Activated naive CD4-positive, alpha-beta T cell treated with anti-CD3 and anti-CD28 coated beads, Interleukin-2, amount 10 ng/mL, durations not matched to agents 7 days and 5 days (primary cell): Measurements from ENCODE around the gene CDK18.
A peak's percentile ranks its signal among the peaks of the same experiment; 100 is the strongest.

Experiments
- CTCF ChIA-PET: fragments of 350-600 bp; sonication (Branson Sonifier 250); formaldehyde crosslinking; loops from one replicate; lab custom pipeline; 2021; ENCODE audit warnings: antibody characterized with exemption; lab: Charles Lee
- DNase-seq: peaks from one replicate; pipeline ENCODE4 v3.0.0-alpha.2; 2020
- H3K27ac Mint-ChIP-seq: one replicate; pipeline ENCODE4 v1.8.0; 2021; ENCODE audit warnings: mild to moderate bottlenecking, moderate library complexity, mixed read lengths
- H3K27me3 Mint-ChIP-seq: one replicate; pipeline ENCODE4 v1.8.0; 2021; ENCODE audit warnings: mild to moderate bottlenecking, mixed read lengths
- H3K36me3 Mint-ChIP-seq: one replicate; pipeline ENCODE4 v1.8.0; 2021; ENCODE audit warnings: mixed read lengths
- H3K4me1 Mint-ChIP-seq: one replicate; pipeline ENCODE4 v1.8.0; 2021; ENCODE audit warnings: mixed read lengths
- H3K4me3 Mint-ChIP-seq: one replicate; pipeline ENCODE4 v1.8.0; 2021; ENCODE audit warnings: mild to moderate bottlenecking, moderate library complexity, mixed read lengths
- H3K9me3 Mint-ChIP-seq: one replicate; pipeline ENCODE4 v1.8.0; 2021; ENCODE audit warnings: mixed read lengths

Gene CDK18

GRCh38 chr1:205502111-205502810, 2.2 kb upstream of the CDK18 start:
- CTCF ChIA-PET: interaction anchor here (2.4 to 3.1 kb wide), 2 partner anchors 13 to 22 kb away, joined by 10 to 20 read pairs; no protein-coding TSS in a partner anchor
- no peak overlapping the region for H3K4me3 Mint-ChIP-seq
- no peak for DNase-seq
- peaks cover 14% of the 10 kb centered on the region for H3K4me1 Mint-ChIP-seq
- H3K27me3 Mint-ChIP-seq: peaks cover 47% of the 10 kb centered on the region
- no peaks in the 10 kb centered on the region for H3K9me3 Mint-ChIP-seq
- H3K27ac Mint-ChIP-seq: no peak overlapping the region
- no peaks in the 10 kb centered on the region for H3K36me3 Mint-ChIP-seq

- Mint-ChIP-seq H3K27ac (no peak overlapping the region), H3K9me3 (no peaks in the 10 kb centered on the region)
- CTCF ChIA-PET: interaction anchor here (2.4 to 3.1 kb wide), 2 partner anchors 14 to 21 kb away, joined by 10 to 20 read pairs; no protein-coding TSS in a partner anchor
Measured at GRCh38 chr1:205502992-205503391, 1.5 kb upstream of the CDK18 start.

DNA sequence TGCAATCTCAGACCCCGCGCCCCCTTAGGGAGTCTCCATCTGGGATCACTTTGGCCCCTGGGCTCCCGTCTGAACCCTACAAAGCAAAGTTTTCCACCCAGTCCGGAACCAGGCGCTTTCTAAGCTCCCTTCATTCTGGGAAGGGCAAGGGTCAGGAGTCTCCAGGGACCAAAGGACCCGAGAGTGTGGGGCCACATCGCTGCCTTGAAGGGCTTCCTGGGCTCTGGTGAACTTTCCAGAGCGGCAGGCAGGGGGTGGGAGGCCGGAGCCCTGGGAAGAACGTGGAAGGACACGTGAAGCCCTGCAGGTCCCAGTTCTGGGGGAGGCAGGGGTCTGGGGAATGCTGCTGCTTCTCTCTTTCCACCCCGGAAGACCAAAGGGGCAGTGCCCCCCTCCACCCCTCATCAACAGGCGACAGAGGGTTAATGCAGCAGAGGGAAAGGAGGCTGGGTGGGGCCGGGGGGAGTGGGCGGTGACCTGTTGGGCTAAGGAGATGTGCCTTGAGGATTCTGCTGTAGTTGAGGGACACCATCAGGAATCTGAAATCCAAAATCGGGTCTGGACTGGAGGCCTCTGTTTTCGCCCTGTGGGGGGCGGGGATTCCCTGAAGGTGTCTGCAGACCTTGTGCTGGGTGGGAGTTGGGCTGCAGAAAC, 734 bp downstream of the CDK18 start:
- Mint-ChIP-seq H3K4me1 (peaks cover 14% of the 10 kb centered on the region), H3K27me3 (peaks cover 53% of the 10 kb centered on the region), H3K4me3 (peak overlapping the region; percentile 73), H3K9me3 (no peaks in the 10 kb centered on the region), H3K27ac (no peak overlapping the region), H3K36me3 (no peaks in the 10 kb centered on the region)
- no peak for DNase-seq
- CTCF ChIA-PET: interaction anchor here (0.6 to 1.0 kb wide), 2 partner anchors 17 to 19 kb away, joined by 3 read pairs; no protein-coding TSS in a partner anchor

More at GRCh38 chr1:205502992-205503391, 1.5 kb upstream of the CDK18 start:
- no peaks in the 10 kb centered on the region for H3K36me3 Mint-ChIP-seq
- peaks cover 50% of the 10 kb centered on the region for H3K27me3 Mint-ChIP-seq
- peaks cover 14% of the 10 kb centered on the region for H3K4me1 Mint-ChIP-seq
- no peak for DNase-seq
- H3K4me3 Mint-ChIP-seq: no peak overlapping the region

GRCh38 chr1:205505791-205506190, 1.3 kb downstream of the CDK18 start:
- no peaks in the 10 kb centered on the region for H3K36me3 Mint-ChIP-seq
- H3K4me1 Mint-ChIP-seq: peaks cover 14% of the 10 kb centered on the region
- DNase-seq: no peak
- no peak overlapping the region for H3K27ac Mint-ChIP-seq
- no peak overlapping the region for H3K4me3 Mint-ChIP-seq
- CTCF ChIA-PET: interaction anchor here (0.5 kb wide), 1 partner anchor 148 kb away, joined by 4 read pairs; no protein-coding TSS in a partner anchor
- H3K9me3 Mint-ChIP-seq: no peaks in the 10 kb centered on the region
- peaks cover 53% of the 10 kb centered on the region for H3K27me3 Mint-ChIP-seq

DNA sequence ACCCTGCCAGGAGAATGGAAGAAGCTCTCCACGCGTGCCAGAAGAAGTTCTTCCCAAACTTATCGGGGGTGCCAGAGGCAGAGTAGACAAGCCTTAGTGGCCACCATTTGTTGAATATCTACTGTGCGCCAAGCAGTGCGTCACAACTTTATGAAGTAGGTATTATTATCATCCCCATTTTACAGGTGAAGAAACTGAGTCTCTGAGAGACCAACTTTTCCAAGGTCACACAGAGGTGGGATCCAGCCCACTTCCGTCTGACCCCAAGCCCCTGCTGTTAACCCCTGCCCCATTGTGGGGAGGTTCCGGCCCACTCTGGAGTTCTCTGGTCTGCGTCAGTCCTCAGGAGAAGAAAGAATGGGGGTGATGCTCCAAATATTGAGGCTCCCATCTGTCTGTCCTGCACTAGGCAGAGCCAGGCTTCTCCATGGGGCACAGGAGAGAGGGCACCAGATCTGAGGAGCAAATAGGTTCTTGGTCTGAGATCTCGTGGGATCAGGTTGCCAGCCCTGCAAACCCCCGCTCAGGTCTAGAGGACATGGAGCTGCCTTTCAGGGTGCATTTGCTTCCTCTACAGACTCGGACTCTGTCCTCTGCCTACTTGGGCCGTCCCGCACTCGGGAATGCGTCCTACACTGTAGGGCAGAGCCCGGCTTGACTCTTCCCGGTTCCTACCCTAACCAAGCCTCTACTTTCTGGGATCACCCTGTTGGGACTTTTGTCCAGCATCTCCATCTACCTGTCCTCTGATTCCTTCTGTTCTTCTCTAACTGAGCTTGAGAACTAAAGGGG, 2.1 kb downstream of the CDK18 start:
- Mint-ChIP-seq H3K27me3 (peaks cover 53% of the 10 kb centered on the region), H3K4me3 (no peak overlapping the region), H3K36me3 (no peaks in the 10 kb centered on the region), H3K4me1 (peaks cover 14% of the 10 kb centered on the region), H3K27ac (no peak overlapping the region), H3K9me3 (no peaks in the 10 kb centered on the region)
- CTCF ChIA-PET: interaction anchor here (0.5 to 1.2 kb wide), 3 partner anchors 18 to 147 kb away, joined by 4 to 7 read pairs (median 5); no protein-coding TSS in a partner anchor
- no peak for DNase-seq

DNA sequence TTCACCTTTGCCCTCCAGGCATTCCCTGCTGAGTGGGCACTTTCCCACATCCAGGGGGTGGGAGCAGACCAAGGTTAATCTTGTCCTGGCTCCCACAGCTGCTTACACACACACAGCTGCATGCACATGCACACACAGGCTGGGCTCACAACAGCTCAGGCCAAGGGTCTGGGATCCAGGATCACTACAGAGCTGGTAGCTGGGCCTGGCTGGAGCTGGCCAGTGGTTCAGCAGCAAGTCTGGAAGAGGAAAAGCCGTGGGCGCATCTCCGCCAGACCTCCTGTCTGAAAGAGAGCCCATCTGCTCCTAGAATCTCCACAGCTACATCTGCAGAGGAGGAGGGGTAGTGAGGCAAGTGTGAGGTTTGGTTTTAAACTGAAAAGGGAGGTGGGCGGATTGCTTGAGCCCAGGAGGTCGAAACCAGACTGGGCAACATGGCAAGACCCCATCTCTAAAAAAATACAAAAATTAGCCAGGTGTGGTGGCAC, 3.8 kb downstream of the CDK18 start:
- Mint-ChIP-seq H3K9me3 (no peaks in the 10 kb centered on the region), H3K4me1 (peaks cover 14% of the 10 kb centered on the region), H3K36me3 (no peaks in the 10 kb centered on the region), H3K27ac (no peak overlapping the region), H3K4me3 (no peak overlapping the region), H3K27me3 (peaks cover 45% of the 10 kb centered on the region)
- DNase-seq: no peak
- CTCF ChIA-PET: interaction anchor here (1.2 to 3.7 kb wide), 3 partner anchors 15 to 22 kb away, joined by 3 to 21 read pairs (median 5); no protein-coding TSS in a partner anchor

DNA sequence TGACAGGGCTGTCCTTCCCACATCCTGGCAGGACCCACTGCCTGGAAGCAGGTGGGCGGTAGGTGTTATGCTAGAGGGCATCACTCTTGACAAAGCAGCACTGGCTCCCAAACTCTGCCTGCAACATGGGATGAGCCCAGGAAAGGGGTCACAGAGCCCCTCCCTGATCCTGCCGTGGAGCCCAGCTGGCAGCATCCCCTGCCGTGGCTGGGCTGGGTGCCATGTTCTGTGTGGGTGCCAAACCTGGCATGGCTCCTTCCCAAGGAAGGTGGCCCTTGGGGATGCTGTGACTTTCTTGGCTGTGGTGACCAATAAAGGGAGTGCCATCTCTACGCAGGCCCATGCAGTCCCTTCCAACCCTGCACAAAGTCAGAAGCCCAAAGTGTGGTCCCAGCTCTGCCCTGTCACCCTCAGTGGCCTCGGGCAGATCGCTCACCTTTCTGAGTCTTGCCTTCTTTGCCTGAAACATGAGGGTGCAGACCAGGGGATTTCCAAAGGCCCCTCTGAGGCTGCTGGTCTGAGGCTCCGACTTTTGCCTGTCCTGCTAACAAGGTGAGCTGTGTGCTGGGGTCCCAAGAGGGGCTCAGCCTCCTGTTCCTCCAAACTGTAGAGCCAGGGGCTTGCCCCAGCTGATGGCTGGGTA, 6.0 kb downstream of the CDK18 start:
- H3K4me3 Mint-ChIP-seq: no peak overlapping the region
- no peaks in the 10 kb centered on the region for H3K9me3 Mint-ChIP-seq
- H3K36me3 Mint-ChIP-seq: no peaks in the 10 kb centered on the region
- H3K4me1 Mint-ChIP-seq: peaks cover 2% of the 10 kb centered on the region
- no peak overlapping the region for H3K27ac Mint-ChIP-seq
- DNase-seq: no peak
- H3K27me3 Mint-ChIP-seq: peaks cover 24% of the 10 kb centered on the region
- CTCF ChIA-PET: interaction anchor here (0.7 to 3.7 kb wide), 5 partner anchors 13 to 347 kb away, joined by 3 to 21 read pairs (median 5); no protein-coding TSS in a partner anchor

GRCh38 chr1:205510951-205511330, 6.5 kb downstream of the CDK18 start:
- Mint-ChIP-seq H3K27me3 (peaks cover 18% of the 10 kb centered on the region), H3K9me3 (no peaks in the 10 kb centered on the region), H3K4me1 (no peaks in the 10 kb centered on the region), H3K36me3 (no peaks in the 10 kb centered on the region), H3K4me3 (no peak overlapping the region), H3K27ac (no peak overlapping the region)
- DNase-seq: no peak
- CTCF ChIA-PET: interaction anchor here (0.9 to 3.7 kb wide), 4 partner anchors 13 to 157 kb away, joined by 3 to 21 read pairs (median 4); no protein-coding TSS in a partner anchor

DNA sequence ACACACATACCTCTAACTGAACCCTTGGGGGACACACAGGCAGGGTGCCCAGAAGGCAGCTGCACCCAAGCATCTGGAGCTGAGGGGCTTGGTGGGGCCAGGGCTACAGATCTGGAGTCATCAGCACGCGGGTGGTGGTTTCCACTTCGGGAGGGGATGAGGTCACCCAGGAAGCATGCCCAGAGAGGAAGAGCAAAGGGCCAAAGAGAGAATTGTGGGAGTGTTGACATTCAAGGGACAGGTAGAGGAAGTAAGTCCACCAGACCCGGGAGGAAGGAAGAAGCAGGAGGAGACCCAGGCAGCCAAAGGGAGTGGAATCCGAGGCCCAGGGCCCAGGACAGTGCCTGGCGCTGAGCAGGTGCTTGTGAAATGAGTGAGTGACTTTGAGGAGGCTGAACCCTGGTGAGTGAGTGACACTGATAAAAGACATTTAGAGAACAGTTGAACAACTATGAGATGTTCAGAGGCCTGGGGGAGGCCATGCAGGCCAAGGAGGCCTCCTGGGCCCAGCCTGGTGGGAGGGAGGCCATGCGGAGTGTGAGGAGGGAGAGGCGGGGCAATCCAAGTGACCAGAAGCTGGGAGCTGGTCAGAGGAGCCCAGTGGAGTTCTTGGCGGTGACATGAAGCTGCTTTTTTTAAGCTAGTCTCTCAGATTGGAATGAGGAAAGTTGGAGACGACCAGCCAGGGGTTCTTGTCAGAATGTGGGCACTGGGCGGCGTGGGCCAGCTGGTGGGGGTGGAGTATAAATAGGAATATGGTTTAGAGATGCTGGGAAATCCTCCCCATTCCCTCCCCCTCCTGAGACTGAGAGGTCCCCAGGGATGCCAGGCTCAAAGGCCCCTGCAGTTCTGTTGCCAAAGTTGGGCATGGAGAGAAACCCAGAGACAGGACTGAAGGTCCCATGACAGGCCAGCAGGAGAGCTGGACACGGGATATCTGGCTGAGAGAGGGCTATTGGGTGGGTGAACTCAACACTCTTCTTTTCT, 7.9 kb downstream of the CDK18 start:
- Mint-ChIP-seq H3K27me3 (peaks cover 14% of the 10 kb centered on the region), H3K4me3 (no peak overlapping the region), H3K36me3 (no peaks in the 10 kb centered on the region)

GRCh38 chr1:205513774-205514173, 9.3 kb downstream of the CDK18 start:
- H3K36me3 Mint-ChIP-seq: no peaks in the 10 kb centered on the region
- no peaks in the 10 kb centered on the region for H3K4me1 Mint-ChIP-seq
- H3K27ac Mint-ChIP-seq: no peak overlapping the region
- no peaks in the 10 kb centered on the region for H3K9me3 Mint-ChIP-seq
- no peak overlapping the region for H3K4me3 Mint-ChIP-seq
- peaks cover 10% of the 10 kb centered on the region for H3K27me3 Mint-ChIP-seq
- CTCF ChIA-PET: interaction anchor here (0.8 to 1.4 kb wide), 4 partner anchors 12 to 179 kb away, joined by 3 to 6 read pairs (median 4); no protein-coding TSS in a partner anchor
- DNase-seq: no peak

More for the DNA sequence above, 7.9 kb downstream of the CDK18 start:
- Mint-ChIP-seq H3K27ac (no peak overlapping the region), H3K4me1 (no peaks in the 10 kb centered on the region), H3K9me3 (no peaks in the 10 kb centered on the region)
- no peak for DNase-seq
- CTCF ChIA-PET: interaction anchor here (0.7 to 2.5 kb wide), 6 partner anchors 13 to 158 kb away, joined by 3 to 6 read pairs (median 4); no protein-coding TSS in a partner anchor

DNA sequence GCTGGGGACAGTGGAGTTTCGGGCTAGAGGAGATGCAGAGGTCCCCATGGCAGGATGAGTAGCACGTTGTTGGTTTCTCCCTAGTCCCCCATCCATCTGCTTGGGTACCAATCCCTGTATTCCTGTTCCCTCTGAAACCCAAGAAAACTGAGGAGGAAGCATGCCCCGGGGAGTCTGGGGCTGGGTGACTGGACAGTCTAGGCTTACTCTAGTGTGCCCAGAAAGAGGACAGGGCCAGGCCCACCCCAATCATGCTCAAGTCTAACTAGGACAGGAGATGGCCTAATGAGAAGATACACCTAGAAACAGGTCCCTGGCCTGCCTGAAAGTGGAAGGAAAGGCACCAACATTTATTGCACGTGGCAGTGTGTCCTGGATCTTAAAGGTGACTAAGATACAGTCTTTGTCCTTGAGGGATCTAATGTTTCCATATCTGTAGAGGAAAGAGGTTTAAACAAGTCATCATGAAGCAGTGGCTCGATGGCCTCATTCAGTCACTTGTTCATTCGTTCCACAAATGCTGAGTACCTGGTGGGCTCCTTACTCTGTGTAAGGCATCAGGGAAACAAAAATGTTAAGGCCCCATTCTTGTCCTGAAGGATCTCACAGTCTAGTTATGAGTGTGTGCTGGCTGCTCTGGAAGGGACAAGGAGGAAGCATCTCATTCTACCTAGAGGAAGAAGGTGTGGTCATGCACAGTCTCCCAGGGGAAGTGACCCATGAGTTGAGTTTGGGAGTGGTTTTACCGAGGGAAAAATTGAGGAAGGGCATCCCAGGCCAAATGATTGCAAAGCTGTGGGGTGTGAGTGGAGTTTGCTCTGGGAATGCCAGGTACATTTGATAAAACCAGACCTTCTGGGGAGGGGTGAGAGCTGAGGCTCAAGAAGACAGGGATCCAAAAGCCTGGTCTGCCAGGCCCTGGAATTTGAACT, 10.0 kb downstream of the CDK18 start:
- CTCF ChIA-PET: interaction anchor here (1.4 to 1.9 kb wide), 3 partner anchors 11 to 29 kb away, joined by 3 to 14 read pairs (median 5); no protein-coding TSS in a partner anchor
- Mint-ChIP-seq H3K4me1 (no peaks in the 10 kb centered on the region), H3K4me3 (no peak overlapping the region), H3K27ac (no peak overlapping the region), H3K36me3 (no peaks in the 10 kb centered on the region), H3K9me3 (no peaks in the 10 kb centered on the region), H3K27me3 (peaks cover 10% of the 10 kb centered on the region)
- DNase-seq: no peak
